Measurements from ENCODE around the gene MMS19. TPM values are rescaled to one million over a fixed set of nuclear protein-coding genes. Genes with fewer than 3 reads are reported as not detected.
A peak's percentile ranks its signal among the peaks of the same experiment; 100 is the strongest.
"Not testable (repeated sequence)": the region's sequence is repeated elsewhere in the genome, so short reads cannot be mapped to it uniquely, and the experiment has no call there.

The MMS19 gene
- total and polyA plus RNA-seq, 2 donors, result 58.4 to 107 TPM

- WGBS, result 100% methylated on average over 1 of the region's 1 CpG
- Histone ChIP-seq H3K27ac (ENCODE audit: low read depth in 1 of 2, low read length in 1 of 2) (no peak overlapping the region), H3K36me3 (ENCODE audit: control insufficient read depth in 2 of 2, insufficient read depth in 2 of 2, low read length in 1 of 2) (peaks cover 32 to 52% of the 10 kb centered on the region in 2 donors), H3K9me3 (ENCODE audit: control insufficient read depth in 2 of 2, insufficient read depth in 1 of 2, low read length in 1 of 2) (no peaks in the 10 kb centered on the region), H3K4me1 (ENCODE audit: control insufficient read depth in 2 of 2, insufficient read depth in 2 of 2, low read length in 2 of 2) (peaks cover 0 to 3% of the 10 kb centered on the region in 2 donors), H3K27me3 (ENCODE audit: control insufficient read depth in 2 of 2, insufficient read depth in 1 of 2, low read length in 1 of 2) (no peaks in the 10 kb centered on the region), H3K4me3 (ENCODE audit: low read length in 2 of 2) (no peak overlapping the region)
- no peak for DNase-seq (ENCODE audit: low read depth in 6 of 9, low spot score in 9 of 9)
These were observed 15.8 kb downstream of the MMS19 start for GRCh38 chr10:97482381-97482780.

GRCh38 chr10:97481071-97481470 is 17.2 kb downstream of the MMS19 start:
- H3K36me3 ChIP-seq (ENCODE audit: control insufficient read depth in 2 of 2, insufficient read depth in 2 of 2, low read length in 1 of 2), result peaks cover 44 to 65% of the 10 kb centered on the region in 2 donors
- peaks cover 0 to 3% of the 10 kb centered on the region in 2 donors for H3K4me1 ChIP-seq (ENCODE audit: control insufficient read depth in 2 of 2, insufficient read depth in 2 of 2, low read length in 2 of 2)
- no peak overlapping the region for H3K4me3 ChIP-seq (ENCODE audit: low read length in 2 of 2)
- no peaks in the 10 kb centered on the region for H3K9me3 ChIP-seq (ENCODE audit: control insufficient read depth in 2 of 2, insufficient read depth in 1 of 2, low read length in 1 of 2)
- WGBS, result over 99% methylated on average over 4 of the region's 4 CpGs
- H3K27me3 ChIP-seq (ENCODE audit: control insufficient read depth in 2 of 2, insufficient read depth in 1 of 2, low read length in 1 of 2), result no peaks in the 10 kb centered on the region
- H3K27ac ChIP-seq (ENCODE audit: low read depth in 1 of 2, low read length in 1 of 2), result no peak overlapping the region
- DNase-seq (ENCODE audit: low read depth in 6 of 9, low spot score in 9 of 9), result no peak

DNA sequence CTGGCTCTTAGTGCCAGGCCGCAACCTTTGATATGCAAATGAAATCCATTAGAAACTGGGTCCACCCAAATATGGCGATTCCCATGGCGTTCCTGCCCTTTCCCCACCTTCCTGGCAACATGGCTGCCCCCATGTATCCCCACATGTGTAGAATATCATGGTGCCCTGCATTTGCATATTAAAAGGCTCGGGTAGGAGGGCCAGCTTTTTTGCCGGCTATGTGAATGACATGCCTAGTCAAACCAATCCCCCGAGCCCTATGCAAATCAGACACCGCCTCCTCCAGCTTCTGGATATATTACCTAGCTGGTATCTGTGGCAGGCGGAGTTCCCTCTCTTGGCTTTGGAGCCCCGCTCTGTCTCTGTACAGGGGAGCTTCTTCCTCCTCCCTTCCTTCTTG is 18.3 kb downstream of the MMS19 start:
- 87% methylated on average over 9 of the region's 9 CpGs for WGBS
- Histone ChIP-seq H3K27ac (ENCODE audit: low read depth in 1 of 2, low read length in 1 of 2) (no peak overlapping the region), H3K27me3 (ENCODE audit: control insufficient read depth in 2 of 2, insufficient read depth in 1 of 2, low read length in 1 of 2) (no peaks in the 10 kb centered on the region), H3K36me3 (ENCODE audit: control insufficient read depth in 2 of 2, insufficient read depth in 2 of 2, low read length in 1 of 2) (peaks cover 48 to 75% of the 10 kb centered on the region in 2 donors), H3K4me1 (ENCODE audit: control insufficient read depth in 2 of 2, insufficient read depth in 2 of 2, low read length in 2 of 2) (peaks cover 0 to 3% of the 10 kb centered on the region in 2 donors), H3K9me3 (ENCODE audit: control insufficient read depth in 2 of 2, insufficient read depth in 1 of 2, low read length in 1 of 2) (no peaks in the 10 kb centered on the region), H3K4me3 (ENCODE audit: low read length in 2 of 2) (no peak overlapping the region)
- no peak for DNase-seq (ENCODE audit: low read depth in 6 of 9, low spot score in 9 of 9)

GRCh38 chr10:97479410-97479809 is 18.8 kb downstream of the MMS19 start:
- H3K36me3 ChIP-seq (ENCODE audit: control insufficient read depth in 2 of 2, insufficient read depth in 2 of 2, low read length in 1 of 2), result peaks cover 50 to 78% of the 10 kb centered on the region in 2 donors
- 99% methylated on average over 4 of the region's 4 CpGs for WGBS
- not testable (repeated sequence) for H3K27ac ChIP-seq (ENCODE audit: low read depth in 1 of 2, low read length in 1 of 2); H3K4me1 ChIP-seq (ENCODE audit: control insufficient read depth in 2 of 2, insufficient read depth in 2 of 2, low read length in 2 of 2); DNase-seq (ENCODE audit: low read depth in 6 of 9, low spot score in 9 of 9); H3K9me3 ChIP-seq (ENCODE audit: control insufficient read depth in 2 of 2, insufficient read depth in 1 of 2, low read length in 1 of 2); H3K27me3 ChIP-seq (ENCODE audit: control insufficient read depth in 2 of 2, insufficient read depth in 1 of 2, low read length in 1 of 2); H3K4me3 ChIP-seq (ENCODE audit: low read length in 2 of 2)

GRCh38 chr10:97475936-97476594 is 22.2 kb downstream of the MMS19 start:
- no peak overlapping the region for H3K27ac ChIP-seq (ENCODE audit: low read depth in 1 of 2, low read length in 1 of 2)
- no peaks in the 10 kb centered on the region for H3K4me1 ChIP-seq (ENCODE audit: control insufficient read depth in 2 of 2, insufficient read depth in 2 of 2, low read length in 2 of 2)
- no peak overlapping the region for H3K4me3 ChIP-seq (ENCODE audit: low read length in 2 of 2)
- 97% methylated on average over 2 of the region's 2 CpGs for WGBS
- H3K9me3 ChIP-seq (ENCODE audit: control insufficient read depth in 2 of 2, insufficient read depth in 1 of 2, low read length in 1 of 2), result no peaks in the 10 kb centered on the region
- DNase-seq (ENCODE audit: low read depth in 6 of 9, low spot score in 9 of 9), result no peak
- no peaks in the 10 kb centered on the region for H3K27me3 ChIP-seq (ENCODE audit: control insufficient read depth in 2 of 2, insufficient read depth in 1 of 2, low read length in 1 of 2)
- H3K36me3 ChIP-seq (ENCODE audit: control insufficient read depth in 2 of 2, insufficient read depth in 2 of 2, low read length in 1 of 2), result peaks cover 64 to 88% of the 10 kb centered on the region in 2 donors

GRCh38 chr10:97474918-97475317 is 23.3 kb downstream of the MMS19 start:
- H3K9me3 ChIP-seq (ENCODE audit: control insufficient read depth in 2 of 2, insufficient read depth in 1 of 2, low read length in 1 of 2), result no peaks in the 10 kb centered on the region
- no peak for DNase-seq (ENCODE audit: low read depth in 6 of 9, low spot score in 9 of 9)
- H3K27ac ChIP-seq (ENCODE audit: low read depth in 1 of 2, low read length in 1 of 2), result no peak overlapping the region
- no peak overlapping the region for H3K4me3 ChIP-seq (ENCODE audit: low read length in 2 of 2)
- H3K36me3 ChIP-seq (ENCODE audit: control insufficient read depth in 2 of 2, insufficient read depth in 2 of 2, low read length in 1 of 2), result peaks cover 68 to 87% of the 10 kb centered on the region in 2 donors
- 98% methylated on average over 4 of the region's 4 CpGs for WGBS
- H3K27me3 ChIP-seq (ENCODE audit: control insufficient read depth in 2 of 2, insufficient read depth in 1 of 2, low read length in 1 of 2), result no peaks in the 10 kb centered on the region
- H3K4me1 ChIP-seq (ENCODE audit: control insufficient read depth in 2 of 2, insufficient read depth in 2 of 2, low read length in 2 of 2), result no peaks in the 10 kb centered on the region

DNA sequence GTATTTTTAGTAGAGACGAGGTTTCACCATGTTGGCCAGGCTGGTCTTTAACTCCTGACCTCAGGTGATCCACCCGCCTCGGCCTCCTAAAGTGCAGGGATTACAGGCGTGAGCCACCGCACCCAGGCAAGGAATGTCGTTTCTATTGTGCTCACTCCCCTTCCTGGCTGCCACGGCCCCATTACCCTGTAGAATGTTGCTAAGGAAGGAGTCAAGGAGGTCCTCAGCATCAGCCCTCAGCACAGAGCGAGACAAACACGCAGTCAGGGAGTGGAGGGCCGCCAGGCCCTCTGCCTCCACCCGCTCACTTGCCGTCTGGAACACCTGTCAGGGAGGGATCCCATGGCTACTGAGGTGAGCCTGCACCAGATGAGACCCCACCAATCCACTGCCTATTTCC is 29.4 kb downstream of the MMS19 start:
- 98% methylated on average over 12 of the region's 12 CpGs for WGBS
- peaks cover 79 to 88% of the 10 kb centered on the region in 2 donors for H3K36me3 ChIP-seq (ENCODE audit: control insufficient read depth in 2 of 2, insufficient read depth in 2 of 2, low read length in 1 of 2)
- H3K4me3 ChIP-seq (ENCODE audit: low read length in 2 of 2); H3K4me1 ChIP-seq (ENCODE audit: control insufficient read depth in 2 of 2, insufficient read depth in 2 of 2, low read length in 2 of 2); H3K9me3 ChIP-seq (ENCODE audit: control insufficient read depth in 2 of 2, insufficient read depth in 1 of 2, low read length in 1 of 2); DNase-seq (ENCODE audit: low read depth in 6 of 9, low spot score in 9 of 9); H3K27ac ChIP-seq (ENCODE audit: low read depth in 1 of 2, low read length in 1 of 2); H3K27me3 ChIP-seq (ENCODE audit: control insufficient read depth in 2 of 2, insufficient read depth in 1 of 2, low read length in 1 of 2): not testable (repeated sequence)

DNA sequence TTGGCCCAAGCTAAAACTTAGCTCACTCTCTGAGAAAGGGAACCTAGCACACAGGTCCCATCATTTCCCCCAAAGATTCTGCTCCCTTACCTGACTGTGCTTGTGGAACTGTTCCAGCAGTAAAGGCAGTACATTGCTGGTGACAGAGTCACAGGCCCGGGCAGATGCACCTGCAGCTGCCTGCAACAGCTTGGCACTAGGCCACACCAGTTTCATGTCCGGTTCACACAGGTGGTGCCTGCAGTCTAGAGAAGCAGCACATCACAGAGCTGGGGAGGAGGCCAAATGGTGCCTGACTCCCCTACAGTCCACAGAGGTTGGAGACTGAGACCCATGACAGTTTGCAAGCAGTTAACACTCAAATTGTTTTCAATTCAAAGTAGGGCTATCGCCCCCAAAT is 30.1 kb downstream of the MMS19 start:
- DNase-seq (ENCODE audit: low read depth in 6 of 9, low spot score in 9 of 9), result peak in 3 of 9 donors; percentile 13 to 31 (median 23)
- no peaks in the 10 kb centered on the region for H3K4me1 ChIP-seq (ENCODE audit: control insufficient read depth in 2 of 2, insufficient read depth in 2 of 2, low read length in 2 of 2)
- H3K36me3 ChIP-seq (ENCODE audit: control insufficient read depth in 2 of 2, insufficient read depth in 2 of 2, low read length in 1 of 2), result peaks cover 78 to 89% of the 10 kb centered on the region in 2 donors
- WGBS, result 58% methylated on average over 3 of the region's 3 CpGs
- peak overlapping the region; percentile 27 to 32 for H3K27ac ChIP-seq (ENCODE audit: low read depth in 1 of 2, low read length in 1 of 2)
- no peaks in the 10 kb centered on the region for H3K27me3 ChIP-seq (ENCODE audit: control insufficient read depth in 2 of 2, insufficient read depth in 1 of 2, low read length in 1 of 2)
- no peaks in the 10 kb centered on the region for H3K9me3 ChIP-seq (ENCODE audit: control insufficient read depth in 2 of 2, insufficient read depth in 1 of 2, low read length in 1 of 2)
- H3K4me3 ChIP-seq (ENCODE audit: low read length in 2 of 2), result no peak overlapping the region

DNA sequence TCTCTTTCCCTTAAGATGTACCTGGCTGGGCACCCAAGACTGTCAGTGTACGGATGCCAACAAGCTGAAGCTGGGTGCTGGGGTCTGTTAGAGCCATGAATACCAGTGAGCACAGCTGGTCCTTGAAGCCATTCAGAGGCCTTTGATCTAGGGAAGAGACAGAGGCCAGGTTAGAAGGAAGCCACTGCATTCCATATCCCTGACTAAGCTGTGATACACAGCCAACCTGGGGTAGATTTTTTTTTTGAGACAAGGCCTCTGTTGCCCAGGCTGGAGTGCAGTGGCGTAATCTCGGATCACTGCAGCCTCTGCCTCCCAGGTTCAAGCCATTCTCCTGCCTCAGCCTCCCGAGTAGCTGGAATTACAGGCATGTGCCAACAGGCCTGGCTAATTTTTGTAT is 31.5 kb downstream of the MMS19 start:
- DNase-seq (ENCODE audit: low read depth in 6 of 9, low spot score in 9 of 9), result no peak
- Histone ChIP-seq H3K9me3 (ENCODE audit: control insufficient read depth in 2 of 2, insufficient read depth in 1 of 2, low read length in 1 of 2) (no peaks in the 10 kb centered on the region), H3K27ac (ENCODE audit: low read depth in 1 of 2, low read length in 1 of 2) (no peak overlapping the region), H3K4me3 (ENCODE audit: low read length in 2 of 2) (no peak overlapping the region), H3K36me3 (ENCODE audit: control insufficient read depth in 2 of 2, insufficient read depth in 2 of 2, low read length in 1 of 2) (peaks cover 77 to 91% of the 10 kb centered on the region in 2 donors), H3K27me3 (ENCODE audit: control insufficient read depth in 2 of 2, insufficient read depth in 1 of 2, low read length in 1 of 2) (no peaks in the 10 kb centered on the region), H3K4me1 (ENCODE audit: control insufficient read depth in 2 of 2, insufficient read depth in 2 of 2, low read length in 2 of 2) (no peaks in the 10 kb centered on the region)
- 96% methylated on average over 4 of the region's 4 CpGs for WGBS

All from thymus (tissue), 11 donors.